ENCODE results near the gene SESTD1. TPM values are rescaled to one million over a fixed set of nuclear protein-coding genes. Genes with fewer than 3 reads are reported as not detected.

Gene SESTD1
- total and polyA plus RNA-seq, 2 of the 13 experiments (the other 11 are each of a cell fraction or from before 2014, with no cell fraction given) = 74.4 to 101 TPM

DNA sequence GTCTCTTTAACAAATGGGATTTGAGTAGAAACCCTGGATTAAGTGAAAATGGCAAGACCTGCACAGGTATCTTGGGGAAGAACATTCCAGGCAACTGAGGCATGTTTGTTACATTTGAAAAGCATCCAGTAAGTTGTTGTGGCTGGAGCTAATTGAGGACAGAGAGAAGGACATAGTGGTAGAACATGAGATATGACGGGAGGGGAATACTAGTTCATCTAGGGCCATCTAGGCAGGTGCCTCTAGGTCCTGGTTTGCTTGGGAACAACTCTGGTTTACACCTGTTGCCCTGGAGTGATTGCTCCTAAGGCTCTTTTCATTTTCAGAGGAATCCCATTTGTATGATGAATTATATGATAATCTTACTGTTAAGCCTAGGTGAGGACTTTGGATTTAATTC, 194.9 kb downstream of the SESTD1 start:
- BruUV-seq (replicated peaks) = no TSS peak
- POLR2A ChIA-PET = no interaction called here
- H4K20me1 ChIP-seq (ENCODE audit: insufficient read depth, low read length) = no peaks in the 10 kb centered on the region

More for the DNA sequence above, 194.9 kb downstream of the SESTD1 start:
- no peaks in the 10 kb centered on the region for H3K79me2 ChIP-seq (ENCODE audit: insufficient read depth, low read length)
- WGBS (ENCODE audit: low lambda C conversion rate) = 5% methylated on average over 1 of the region's 1 CpG
- H3K4me1 ChIP-seq (ENCODE audit: insufficient read depth, low read length) = 0 out of 2 replicates have a peak, but pooled peaks cover 6% of the 10 kb centered on the region
- no peak overlapping the region for H2AFZ ChIP-seq (ENCODE audit: low read length)
- ATAC-seq (no peak), DNase-seq (ENCODE audit: low spot score) (no peak), FAIRE-seq (no peak)
- no peak overlapping the region for H3K9ac ChIP-seq (ENCODE audit: insufficient read depth, low read depth, low read length)
- no peak overlapping the region for H3K4me2 ChIP-seq (ENCODE audit: low read depth, low read length)
- H3K27me3 ChIP-seq (ENCODE audit: control insufficient read depth in 1 of 2, insufficient read depth in 2 of 2, low read length in 2 of 2) = no peaks in the 10 kb centered on the region
- CTCF ChIA-PET (ENCODE audit: low intra/inter-chr PET ratio, low total read pairs) = no interaction called here
- no peaks in the 10 kb centered on the region for H3K36me3 ChIP-seq (replicated peaks in 1 of 2; ENCODE audit: control insufficient read depth in 1 of 2, insufficient read depth in 2 of 2, low read length in 2 of 2)
- TF ChIP-seq, protein P1, sequence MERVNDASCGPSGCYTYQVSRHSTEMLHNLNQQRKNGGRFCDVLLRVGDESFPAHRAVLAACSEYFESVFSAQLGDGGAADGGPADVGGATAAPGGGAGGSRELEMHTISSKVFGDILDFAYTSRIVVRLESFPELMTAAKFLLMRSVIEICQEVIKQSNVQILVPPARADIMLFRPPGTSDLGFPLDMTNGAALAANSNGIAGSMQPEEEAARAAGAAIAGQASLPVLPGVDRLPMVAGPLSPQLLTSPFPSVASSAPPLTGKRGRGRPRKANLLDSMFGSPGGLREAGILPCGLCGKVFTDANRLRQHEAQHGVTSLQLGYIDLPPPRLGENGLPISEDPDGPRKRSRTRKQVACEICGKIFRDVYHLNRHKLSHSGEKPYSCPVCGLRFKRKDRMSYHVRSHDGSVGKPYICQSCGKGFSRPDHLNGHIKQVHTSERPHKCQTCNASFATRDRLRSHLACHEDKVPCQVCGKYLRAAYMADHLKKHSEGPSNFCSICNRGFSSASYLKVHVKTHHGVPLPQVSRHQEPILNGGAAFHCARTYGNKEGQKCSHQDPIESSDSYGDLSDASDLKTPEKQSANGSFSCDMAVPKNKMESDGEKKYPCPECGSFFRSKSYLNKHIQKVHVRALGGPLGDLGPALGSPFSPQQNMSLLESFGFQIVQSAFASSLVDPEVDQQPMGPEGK (CRISPR knock-in tag; IDR thresholded peaks at IDR 0.05) = no peak
- TF ChIP-seq SOX13 (IDR thresholded peaks at IDR 0.05) (no peak), SOX13 (CRISPR knock-in tag; conservative IDR thresholded peaks at IDR 0.05 in 1 of 2, IDR thresholded peaks at IDR 0.05 in 1 of 2) (no peak), SAP130 (CRISPR knock-in tag; IDR thresholded peaks at IDR 0.05; ENCODE audit: low read depth) (no peak), SRSF4 (IDR thresholded peaks at IDR 0.05; ENCODE audit: low read depth, low read length, poor library complexity, severe bottlenecking) (no peak), SP4 (CRISPR knock-in tag; IDR thresholded peaks at IDR 0.05) (no peak), RAD51 (IDR thresholded peaks at IDR 0.05; ENCODE audit: borderline replicate concordance) (no peak), AKAP8 (CRISPR knock-in tag; IDR thresholded peaks at IDR 0.05) (no peak), MXI1 (IDR thresholded peaks at IDR 0.05; ENCODE audit: borderline replicate concordance, low read depth, low read length) (no peak), ZNF773 (CRISPR knock-in tag; IDR thresholded peaks at IDR 0.05; ENCODE audit: borderline replicate concordance) (no peak), SMYD3 (CRISPR knock-in tag; IDR thresholded peaks at IDR 0.05) (no peak), CBX1 (IDR thresholded peaks at IDR 0.05; ENCODE audit: low read depth) (no peak)
- TF ChIP-seq, protein P2, sequence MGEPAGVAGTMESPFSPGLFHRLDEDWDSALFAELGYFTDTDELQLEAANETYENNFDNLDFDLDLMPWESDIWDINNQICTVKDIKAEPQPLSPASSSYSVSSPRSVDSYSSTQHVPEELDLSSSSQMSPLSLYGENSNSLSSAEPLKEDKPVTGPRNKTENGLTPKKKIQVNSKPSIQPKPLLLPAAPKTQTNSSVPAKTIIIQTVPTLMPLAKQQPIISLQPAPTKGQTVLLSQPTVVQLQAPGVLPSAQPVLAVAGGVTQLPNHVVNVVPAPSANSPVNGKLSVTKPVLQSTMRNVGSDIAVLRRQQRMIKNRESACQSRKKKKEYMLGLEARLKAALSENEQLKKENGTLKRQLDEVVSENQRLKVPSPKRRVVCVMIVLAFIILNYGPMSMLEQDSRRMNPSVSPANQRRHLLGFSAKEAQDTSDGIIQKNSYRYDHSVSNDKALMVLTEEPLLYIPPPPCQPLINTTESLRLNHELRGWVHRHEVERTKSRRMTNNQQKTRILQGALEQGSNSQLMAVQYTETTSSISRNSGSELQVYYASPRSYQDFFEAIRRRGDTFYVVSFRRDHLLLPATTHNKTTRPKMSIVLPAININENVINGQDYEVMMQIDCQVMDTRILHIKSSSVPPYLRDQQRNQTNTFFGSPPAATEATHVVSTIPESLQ (CRISPR knock-in tag; conservative IDR thresholded peaks at IDR 0.05) = no peak
- TF ChIP-seq, protein P3, sequence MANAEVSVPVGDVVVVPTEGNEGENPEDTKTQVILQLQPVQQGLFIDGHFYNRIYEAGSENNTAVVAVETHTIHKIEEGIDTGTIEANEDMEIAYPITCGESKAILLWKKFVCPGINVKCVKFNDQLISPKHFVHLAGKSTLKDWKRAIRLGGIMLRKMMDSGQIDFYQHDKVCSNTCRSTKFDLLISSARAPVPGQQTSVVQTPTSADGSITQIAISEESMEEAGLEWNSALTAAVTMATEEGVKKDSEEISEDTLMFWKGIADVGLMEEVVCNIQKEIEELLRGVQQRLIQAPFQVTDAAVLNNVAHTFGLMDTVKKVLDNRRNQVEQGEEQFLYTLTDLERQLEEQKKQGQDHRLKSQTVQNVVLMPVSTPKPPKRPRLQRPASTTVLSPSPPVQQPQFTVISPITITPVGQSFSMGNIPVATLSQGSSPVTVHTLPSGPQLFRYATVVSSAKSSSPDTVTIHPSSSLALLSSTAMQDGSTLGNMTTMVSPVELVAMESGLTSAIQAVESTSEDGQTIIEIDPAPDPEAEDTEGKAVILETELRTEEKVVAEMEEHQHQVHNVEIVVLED (CRISPR knock-in tag; IDR thresholded peaks at IDR 0.05; ENCODE audit: borderline replicate concordance) = no peak
- no peak overlapping the region for H3K4me3 ChIP-seq (replicated peaks in 1 of 3; ENCODE audit: insufficient read depth in 1 of 3, low read depth in 2 of 3, low read length in 3 of 3)
- H3K27ac ChIP-seq (ENCODE audit: extremely low read length, insufficient read depth, low read length) = no peak overlapping the region
- no peaks in the 10 kb centered on the region for H3K9me3 ChIP-seq (ENCODE audit: low read length)
- in situ Hi-C loops (cut with HindIII; ENCODE audit: extremely low pct_ligation_motif_present, low pct_unique_long_range_greater_than_20kb) (no loop called here), intact Hi-C loops (cut with micrococcal nuclease; ENCODE audit: unreplicated experiment) (no loop called here)

Measured in HepG2 (cell line).